ENCODE results near the gene ZSWIM1. TPM values are rescaled to one million over a fixed set of nuclear protein-coding genes. Genes with fewer than 3 reads are reported as not detected.
A peak's percentile ranks its signal among the peaks of the same experiment; 100 is the strongest.

ZSWIM1 gene
- total and polyA plus RNA-seq, 2 of the 13 experiments (the other 11 are each of a cell fraction or from before 2014, with no cell fraction given), result 9.5 to 11.7 TPM

- TF ChIP-seq ZFYVE20 (CRISPR knock-in tag; IDR thresholded peaks at IDR 0.05; ENCODE audit: borderline replicate concordance, low read depth) (no peak), ZNF784 (CRISPR knock-in tag; IDR thresholded peaks at IDR 0.05; ENCODE audit: borderline replicate concordance) (peak; percentile 95; the same call in 1 of the 2 replicates), GTF2F1 (IDR thresholded peaks at IDR 0.05; ENCODE audit: low read length) (no peak), ZBTB38 (CRISPR knock-in tag; IDR thresholded peaks at IDR 0.05) (0 out of 2 replicates have a peak, but pooled peaks have one; percentile 29), SRSF1 (optimal IDR thresholded peaks at IDR 0.05; ENCODE audit: low read depth, low read length) (no peak), KIAA2018 (CRISPR knock-in tag; IDR thresholded peaks at IDR 0.05; ENCODE audit: borderline replicate concordance) (no peak), RCOR2 (CRISPR knock-in tag; IDR thresholded peaks at IDR 0.05) (peak; percentile 76), MTF2 (CRISPR knock-in tag; IDR thresholded peaks at IDR 0.05; ENCODE audit: borderline replicate concordance) (no peak)
- TF ChIP-seq, protein P1, sequence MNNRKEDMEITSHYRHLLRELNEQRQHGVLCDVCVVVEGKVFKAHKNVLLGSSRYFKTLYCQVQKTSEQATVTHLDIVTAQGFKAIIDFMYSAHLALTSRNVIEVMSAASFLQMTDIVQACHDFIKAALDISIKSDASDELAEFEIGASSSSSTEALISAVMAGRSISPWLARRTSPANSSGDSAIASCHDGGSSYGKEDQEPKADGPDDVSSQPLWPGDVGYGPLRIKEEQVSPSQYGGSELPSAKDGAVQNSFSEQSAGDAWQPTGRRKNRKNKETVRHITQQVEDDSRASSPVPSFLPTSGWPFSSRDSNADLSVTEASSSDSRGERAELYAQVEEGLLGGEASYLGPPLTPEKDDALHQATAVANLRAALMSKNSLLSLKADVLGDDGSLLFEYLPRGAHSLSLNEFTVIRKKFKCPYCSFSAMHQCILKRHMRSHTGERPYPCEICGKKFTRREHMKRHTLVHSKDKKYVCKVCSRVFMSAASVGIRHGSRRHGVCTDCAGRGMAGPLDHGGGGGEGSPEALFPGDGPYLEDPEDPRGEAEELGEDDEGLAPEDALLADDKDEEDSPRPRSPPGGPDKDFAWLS (CRISPR knock-in tag; IDR thresholded peaks at IDR 0.05; ENCODE audit: borderline replicate concordance), result no peak
- TF ChIP-seq, protein P2, sequence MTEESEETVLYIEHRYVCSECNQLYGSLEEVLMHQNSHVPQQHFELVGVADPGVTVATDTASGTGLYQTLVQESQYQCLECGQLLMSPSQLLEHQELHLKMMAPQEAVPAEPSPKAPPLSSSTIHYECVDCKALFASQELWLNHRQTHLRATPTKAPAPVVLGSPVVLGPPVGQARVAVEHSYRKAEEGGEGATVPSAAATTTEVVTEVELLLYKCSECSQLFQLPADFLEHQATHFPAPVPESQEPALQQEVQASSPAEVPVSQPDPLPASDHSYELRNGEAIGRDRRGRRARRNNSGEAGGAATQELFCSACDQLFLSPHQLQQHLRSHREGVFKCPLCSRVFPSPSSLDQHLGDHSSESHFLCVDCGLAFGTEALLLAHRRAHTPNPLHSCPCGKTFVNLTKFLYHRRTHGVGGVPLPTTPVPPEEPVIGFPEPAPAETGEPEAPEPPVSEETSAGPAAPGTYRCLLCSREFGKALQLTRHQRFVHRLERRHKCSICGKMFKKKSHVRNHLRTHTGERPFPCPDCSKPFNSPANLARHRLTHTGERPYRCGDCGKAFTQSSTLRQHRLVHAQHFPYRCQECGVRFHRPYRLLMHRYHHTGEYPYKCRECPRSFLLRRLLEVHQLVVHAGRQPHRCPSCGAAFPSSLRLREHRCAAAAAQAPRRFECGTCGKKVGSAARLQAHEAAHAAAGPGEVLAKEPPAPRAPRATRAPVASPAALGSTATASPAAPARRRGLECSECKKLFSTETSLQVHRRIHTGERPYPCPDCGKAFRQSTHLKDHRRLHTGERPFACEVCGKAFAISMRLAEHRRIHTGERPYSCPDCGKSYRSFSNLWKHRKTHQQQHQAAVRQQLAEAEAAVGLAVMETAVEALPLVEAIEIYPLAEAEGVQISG (CRISPR knock-in tag; IDR thresholded peaks at IDR 0.05), result 0 out of 2 replicates have a peak, but pooled peaks have one; percentile 3
These were observed 37.9 kb downstream of the ZSWIM1 start (continued) for GRCh38 chr20:45918779-45919537.
